Measurements from ENCODE around the gene WASF2. TPM values are rescaled to one million over a fixed set of nuclear protein-coding genes. Genes with fewer than 3 reads are reported as not detected.
"Not testable (repeated sequence)": the region's sequence is repeated elsewhere in the genome, so short reads cannot be mapped to it uniquely, and the experiment has no call there.

Gene WASF2
- total and polyA plus RNA-seq, 12 donors = 17.4 to 159 (median 60.9) TPM

DNA sequence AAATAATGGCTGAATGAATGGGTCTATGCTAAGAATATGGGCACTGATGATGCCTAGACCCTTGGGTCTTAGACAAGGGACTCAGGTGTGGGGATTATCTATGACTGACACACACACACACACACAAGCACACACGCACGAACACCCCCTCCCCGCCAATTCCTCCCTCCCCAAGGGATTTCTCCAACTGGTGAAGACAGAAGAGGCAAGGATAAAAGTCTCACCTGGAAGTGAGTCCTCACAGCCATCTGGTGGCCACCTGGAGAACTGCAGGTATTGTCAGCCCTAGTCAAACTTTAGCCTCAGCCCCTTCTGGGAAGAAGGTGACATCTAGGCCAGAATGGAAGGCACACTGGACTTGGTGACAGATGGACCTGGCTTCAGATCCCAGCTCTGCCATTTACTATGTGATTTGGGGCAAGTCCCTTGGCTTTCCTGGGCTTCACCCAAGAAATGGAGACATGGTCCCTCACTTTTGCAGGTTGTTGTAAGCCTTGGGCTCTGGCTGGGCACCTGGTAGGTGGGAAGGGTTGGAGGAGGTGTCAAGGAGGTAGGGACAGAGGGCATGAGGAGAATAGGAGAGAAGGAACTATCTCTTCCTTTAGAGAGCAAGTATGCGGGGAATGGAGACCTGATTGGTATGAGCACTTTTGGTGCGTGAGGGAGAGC is 101.5 kb downstream of the WASF2 start:
- TF ChIP-seq POLR2A (IDR thresholded peaks at IDR 0.05) = no peak
- TF ChIP-seq, protein P1, sequence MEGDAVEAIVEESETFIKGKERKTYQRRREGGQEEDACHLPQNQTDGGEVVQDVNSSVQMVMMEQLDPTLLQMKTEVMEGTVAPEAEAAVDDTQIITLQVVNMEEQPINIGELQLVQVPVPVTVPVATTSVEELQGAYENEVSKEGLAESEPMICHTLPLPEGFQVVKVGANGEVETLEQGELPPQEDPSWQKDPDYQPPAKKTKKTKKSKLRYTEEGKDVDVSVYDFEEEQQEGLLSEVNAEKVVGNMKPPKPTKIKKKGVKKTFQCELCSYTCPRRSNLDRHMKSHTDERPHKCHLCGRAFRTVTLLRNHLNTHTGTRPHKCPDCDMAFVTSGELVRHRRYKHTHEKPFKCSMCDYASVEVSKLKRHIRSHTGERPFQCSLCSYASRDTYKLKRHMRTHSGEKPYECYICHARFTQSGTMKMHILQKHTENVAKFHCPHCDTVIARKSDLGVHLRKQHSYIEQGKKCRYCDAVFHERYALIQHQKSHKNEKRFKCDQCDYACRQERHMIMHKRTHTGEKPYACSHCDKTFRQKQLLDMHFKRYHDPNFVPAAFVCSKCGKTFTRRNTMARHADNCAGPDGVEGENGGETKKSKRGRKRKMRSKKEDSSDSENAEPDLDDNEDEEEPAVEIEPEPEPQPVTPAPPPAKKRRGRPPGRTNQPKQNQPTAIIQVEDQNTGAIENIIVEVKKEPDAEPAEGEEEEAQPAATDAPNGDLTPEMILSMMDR (IDR thresholded peaks at IDR 0.05) = peak; percentile 80 to 90 (median 84)
- H3K4me3 ChIP-seq = no peak overlapping the region
- H3K36me3 ChIP-seq (replicated peaks in 1 of 2) = no peaks in the 10 kb centered on the region
- peak overlapping the region in 1 of 5 donors; percentile 6 for H3K27ac ChIP-seq
- H3K9me3 ChIP-seq (replicated peaks in 1 of 3) = no peaks in the 10 kb centered on the region
- peaks cover 11 to 16% of the 10 kb centered on the region in 2 donors for H3K4me1 ChIP-seq (replicated peaks in 1 of 2)
- WGBS, 4 donors = 39 to 94% (median 40%) methylated on average over 2 to 5 of the region's 5 CpGs
- peak in 6 of 7 donors; percentile 70 to 91 (median 78) for DNase-seq
- no peaks in the 10 kb centered on the region for H3K27me3 ChIP-seq
- intact Hi-C loops (cut with DNase I) = no loop called here

DNA sequence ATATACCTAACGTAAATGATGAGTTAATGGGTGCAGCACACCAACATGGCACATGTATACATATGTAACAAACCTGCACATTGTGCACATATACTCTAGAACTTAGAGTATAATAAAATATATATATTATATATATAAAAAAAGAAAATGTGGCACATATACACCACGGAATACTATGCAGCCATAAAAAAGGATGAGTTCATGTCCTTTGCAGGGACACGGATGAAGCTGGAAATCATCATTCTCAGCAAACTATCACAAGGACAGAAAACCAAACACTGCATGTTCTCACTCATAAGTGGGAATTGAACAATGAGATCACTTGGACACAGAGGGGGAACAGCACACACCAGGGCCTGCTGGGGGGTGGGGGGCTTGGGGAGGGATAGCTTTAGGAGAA is 105.2 kb downstream of the WASF2 start:
- H3K36me3 ChIP-seq (replicated peaks in 1 of 2); intact Hi-C loops (cut with DNase I); H3K27me3 ChIP-seq: not testable (repeated sequence)

DNA sequence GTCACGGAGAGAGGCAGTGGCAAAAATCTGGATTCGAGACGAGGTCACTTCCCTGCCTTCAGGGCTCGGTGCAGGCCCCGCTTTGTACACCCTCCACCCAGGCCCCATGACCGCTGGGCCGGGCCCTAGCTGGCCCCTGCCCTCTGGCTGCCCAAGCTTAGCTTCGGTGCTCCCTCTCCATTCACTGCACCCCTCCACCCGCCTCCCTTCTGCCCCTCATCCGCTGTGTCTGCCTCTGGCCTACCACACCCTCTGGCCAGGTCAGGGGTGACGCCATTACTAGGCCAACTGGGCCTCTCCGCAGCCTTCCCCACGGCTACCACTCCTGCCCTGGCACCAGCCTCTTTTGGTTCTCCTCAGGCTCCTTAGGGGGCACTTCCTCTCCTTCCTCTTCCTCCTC is 106.3 kb downstream of the WASF2 start:
- H3K4me3 ChIP-seq = no peak overlapping the region
- WGBS, 4 donors = 79 to 83% (median 81%) methylated on average over 8 to 13 of the region's 13 CpGs
- H3K4me1 ChIP-seq (replicated peaks in 1 of 2) = peaks cover 10% of the 10 kb centered on the region in 2 donors
- TF ChIP-seq, protein P1 (IDR thresholded peaks at IDR 0.05) = no peak
- TF ChIP-seq POLR2A (IDR thresholded peaks at IDR 0.05) = no peak
- no peaks in the 10 kb centered on the region for H3K9me3 ChIP-seq (replicated peaks in 1 of 3)
- no peaks in the 10 kb centered on the region for H3K36me3 ChIP-seq (replicated peaks in 1 of 2)
- intact Hi-C loops (cut with DNase I) = no loop called here
- DNase-seq = no peak
- H3K27me3 ChIP-seq = no peaks in the 10 kb centered on the region
- no peak overlapping the region for H3K27ac ChIP-seq

More for the DNA sequence above, 105.2 kb downstream of the WASF2 start:
- not testable (repeated sequence) for H3K27ac ChIP-seq; H3K4me3 ChIP-seq; DNase-seq; H3K9me3 ChIP-seq (replicated peaks in 1 of 3)
- H3K4me1 ChIP-seq (replicated peaks in 1 of 2) = peaks cover 10% of the 10 kb centered on the region in 2 donors
- 85 to 91% (median 87%) methylated on average over 3 of the region's 3 CpGs for WGBS, 4 donors

DNA sequence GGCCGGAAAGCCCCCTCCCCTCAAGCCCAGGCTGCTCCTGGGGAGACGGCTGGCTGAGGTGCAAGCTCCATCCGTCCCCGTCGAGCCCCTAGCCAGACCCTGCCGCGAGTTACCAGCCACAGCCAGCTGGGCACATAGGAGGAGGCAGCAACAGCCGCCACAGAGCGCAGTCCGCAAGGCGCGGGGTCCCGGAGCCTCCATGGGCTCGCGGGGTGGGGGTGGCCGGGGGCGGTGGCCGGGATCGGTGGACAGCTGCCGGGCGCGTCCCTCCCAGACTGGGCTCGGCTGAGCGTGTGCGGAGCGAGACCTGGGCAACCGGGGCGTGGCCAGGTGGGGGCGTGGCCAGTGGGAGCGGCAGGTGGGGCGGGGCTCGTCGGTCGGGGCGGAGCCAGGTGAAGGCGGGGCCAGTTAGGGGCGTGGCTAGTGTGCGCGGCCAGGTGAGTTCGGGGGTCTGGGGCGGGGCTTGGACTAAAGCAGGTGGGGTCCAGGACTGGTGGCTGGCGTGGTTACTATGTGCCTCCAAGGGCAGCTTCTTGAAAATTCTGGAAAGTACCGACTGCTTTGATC is 106.8 kb downstream of the WASF2 start, which contains the start of gene CD164L2:
Gene CD164L2, minus strand, starts transcription at position 295 of the 567 bp plus-strand sequence. Its CDS starts 94 bp downstream, at position 201.
- no peak for TF ChIP-seq POLR2A (IDR thresholded peaks at IDR 0.05)
- TF ChIP-seq, protein P1 (IDR thresholded peaks at IDR 0.05) = no peak
- H3K27ac ChIP-seq = no peak within 1 kb of the TSS
- intact Hi-C loops (cut with DNase I) = no loop called here
- DNase-seq = no peak
- no peak within 1 kb of the TSS for H3K4me3 ChIP-seq
- no peaks in the 10 kb centered on the region for H3K27me3 ChIP-seq
- WGBS, 4 donors = 17 to 67% (median 23%) methylated on average over 4 to 43 of the region's 43 CpGs
- H3K4me1 ChIP-seq (replicated peaks in 1 of 2) = peaks cover 10% of the 10 kb centered on the region in 2 donors
- H3K9me3 ChIP-seq (replicated peaks in 1 of 3) = no peaks in the 10 kb centered on the region
- no peaks in the 10 kb centered on the region for H3K36me3 ChIP-seq (replicated peaks in 1 of 2)
